GM19043 (cell line): ENCODE measurements around the gene TIMP3.

ENCODE experiments used
- ATAC-seq: cut with Tn5 transposase; IDR thresholded peaks from one replicate; pipeline ENCODE4 v1.9.1; 2021; ENCODE audit warnings: low read depth; ENCODE audit not compliant: unreplicated experiment

TIMP3 gene

GRCh38 chr22:32827049-32827602 lies 25.6 kb downstream of the TIMP3 start:
- ATAC-seq, result no peak

GRCh38 chr22:32828150-32828549 lies 26.6 kb downstream of the TIMP3 start:
- no peak for ATAC-seq

- ATAC-seq, result no peak
Observed at GRCh38 chr22:32828561-32828960, 27.1 kb downstream of the TIMP3 start.

DNA sequence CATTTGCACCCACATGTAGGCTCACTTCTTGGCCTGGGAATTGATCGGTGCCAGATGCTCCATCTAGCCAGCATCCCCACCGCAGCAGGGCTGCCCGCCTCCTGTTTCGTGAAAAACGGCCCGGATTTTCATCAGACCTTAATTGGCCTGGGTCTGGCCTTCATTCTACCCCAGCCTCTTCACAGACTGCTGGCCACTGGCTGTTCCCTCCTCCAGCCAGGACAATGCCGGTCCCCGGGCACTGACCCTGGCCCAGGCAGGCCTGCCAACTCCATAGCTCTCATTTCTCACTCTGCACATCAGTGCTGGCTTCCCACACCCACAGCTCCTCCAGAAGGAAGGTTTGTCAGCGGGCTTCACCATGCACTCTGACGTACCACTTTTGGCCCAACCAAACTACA lies 27.9 kb downstream of the TIMP3 start:
- ATAC-seq, result no peak

DNA sequence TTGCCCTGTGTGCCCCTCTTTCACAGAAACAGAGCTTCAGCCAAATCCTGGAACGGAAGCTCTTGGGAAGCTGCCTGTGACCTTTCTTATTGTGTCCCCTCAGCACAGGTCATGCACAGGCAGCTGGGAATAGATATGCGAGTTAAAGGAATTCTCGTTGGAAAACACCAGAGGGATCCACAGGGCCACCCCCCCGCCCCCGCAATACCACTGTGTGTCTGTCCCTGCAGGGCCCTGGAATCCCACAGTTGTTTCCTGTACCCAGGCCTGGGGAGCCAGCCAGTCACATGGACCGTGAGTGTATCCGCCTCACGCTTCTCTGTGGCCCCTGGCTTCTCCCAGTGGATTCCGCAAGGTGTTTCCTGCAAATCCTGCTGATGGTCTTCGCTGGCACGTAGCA lies 29.0 kb downstream of the TIMP3 start:
- ATAC-seq, result no peak

GRCh38 chr22:32830957-32831356 lies 29.5 kb downstream of the TIMP3 start:
- no peak for ATAC-seq

DNA sequence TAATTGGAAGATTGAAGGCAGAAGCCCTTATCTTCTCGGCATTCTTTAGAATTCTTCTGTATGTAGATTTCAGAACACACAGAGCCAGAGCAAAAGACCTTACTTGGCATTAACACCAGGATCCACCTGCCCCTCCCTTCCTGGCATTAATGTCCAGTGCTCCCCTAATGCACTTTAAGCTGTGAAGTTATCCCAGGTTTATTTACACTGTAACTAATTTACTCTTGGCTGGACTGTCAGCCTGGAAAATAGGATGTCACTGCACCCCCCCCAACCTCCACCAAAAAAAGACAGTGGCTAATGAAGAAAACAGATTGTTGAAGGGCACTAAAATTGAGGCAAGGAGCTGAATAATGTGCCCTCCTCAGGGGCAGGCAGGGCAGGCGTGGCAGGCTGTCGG lies 30.1 kb downstream of the TIMP3 start:
- no peak for ATAC-seq

- no peak for ATAC-seq
Observed at GRCh38 chr22:32832174-32832573, 30.7 kb downstream of the TIMP3 start.

GRCh38 chr22:32836280-32837123 lies 35.0 kb downstream of the TIMP3 start:
- no peak for ATAC-seq

- no peak for ATAC-seq
Observed at GRCh38 chr22:32837142-32837541, 35.6 kb downstream of the TIMP3 start.

GRCh38 chr22:32837803-32838202 lies 36.3 kb downstream of the TIMP3 start:
- ATAC-seq, result no peak

DNA sequence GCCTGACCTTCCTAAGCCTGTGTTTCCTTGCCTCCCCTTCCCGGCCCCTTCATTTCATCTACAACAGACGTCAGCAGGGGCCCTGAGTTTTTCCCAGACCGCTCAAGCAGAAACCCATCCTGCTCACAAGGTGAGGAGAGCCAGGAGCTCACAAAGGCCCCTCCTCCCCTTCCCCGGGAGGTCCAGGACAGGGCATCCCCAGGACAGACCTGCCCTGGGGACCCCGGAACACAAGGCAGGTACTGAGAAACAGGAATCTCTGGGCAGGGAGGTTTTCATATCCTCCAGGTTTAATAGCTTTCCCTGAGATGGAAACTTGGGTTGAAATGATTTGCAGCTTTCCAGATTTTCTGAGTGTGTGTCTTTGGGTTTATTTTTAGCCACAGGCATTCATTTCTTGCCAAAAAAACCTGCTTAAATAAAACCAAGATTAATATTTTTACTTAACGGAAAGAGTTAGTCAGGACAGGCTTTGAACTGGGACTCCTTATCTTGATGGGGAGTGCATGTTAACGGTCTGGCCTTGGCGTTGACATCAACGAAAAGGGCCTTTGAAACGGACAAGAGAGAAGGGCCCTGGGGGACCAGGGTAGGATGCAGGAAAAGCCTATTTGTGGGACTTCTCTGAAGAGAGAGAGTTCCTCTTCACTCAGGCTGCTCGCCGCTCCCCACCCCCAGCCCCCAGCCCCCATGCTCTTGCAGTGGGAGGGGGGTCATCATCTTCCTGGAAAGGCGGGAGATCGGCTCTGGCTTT lies 38.5 kb downstream of the TIMP3 start:
- ATAC-seq, result no peak

GRCh38 chr22:32841175-32841574 lies 39.7 kb downstream of the TIMP3 start:
- ATAC-seq, result no peak

DNA sequence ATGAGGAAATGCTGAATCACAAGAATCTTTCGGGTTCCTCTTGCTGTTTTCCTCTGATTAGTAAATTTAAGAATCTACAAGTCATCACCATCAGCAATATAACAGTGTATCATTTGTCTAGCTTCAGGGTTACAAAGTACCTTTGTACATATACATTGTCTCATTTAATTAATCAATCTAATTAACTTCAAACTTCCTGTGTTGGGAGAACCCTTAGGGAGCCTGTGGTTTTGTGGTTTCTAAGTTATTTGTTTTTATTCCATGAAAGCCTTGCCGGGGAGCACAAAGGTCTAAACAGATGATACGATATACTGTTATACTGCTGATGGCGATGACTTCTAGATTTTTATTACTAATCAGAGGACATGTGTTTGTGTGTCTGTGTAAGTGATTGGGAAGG lies 41.0 kb downstream of the TIMP3 start:
- no peak for ATAC-seq

DNA sequence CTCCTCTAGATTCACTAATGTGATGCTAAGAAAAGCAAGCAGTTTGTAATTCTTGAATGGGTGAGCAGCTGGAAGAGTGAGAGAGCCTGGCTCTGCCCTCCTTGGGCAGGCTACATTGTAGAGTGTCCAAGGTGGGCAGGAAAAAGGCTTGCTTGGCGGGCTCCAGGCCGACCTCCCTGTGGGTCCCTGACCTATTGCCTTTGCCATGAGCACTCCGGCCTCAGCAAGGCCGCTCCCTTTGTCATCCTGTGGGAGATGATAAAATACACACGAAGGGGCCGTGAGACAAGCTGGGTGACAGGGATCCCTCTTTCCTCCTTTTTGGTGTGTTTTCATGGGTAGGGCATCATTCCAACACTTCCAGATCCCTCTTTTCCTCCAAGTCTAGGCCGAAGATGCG lies 41.8 kb downstream of the TIMP3 start:
- no peak for ATAC-seq

DNA sequence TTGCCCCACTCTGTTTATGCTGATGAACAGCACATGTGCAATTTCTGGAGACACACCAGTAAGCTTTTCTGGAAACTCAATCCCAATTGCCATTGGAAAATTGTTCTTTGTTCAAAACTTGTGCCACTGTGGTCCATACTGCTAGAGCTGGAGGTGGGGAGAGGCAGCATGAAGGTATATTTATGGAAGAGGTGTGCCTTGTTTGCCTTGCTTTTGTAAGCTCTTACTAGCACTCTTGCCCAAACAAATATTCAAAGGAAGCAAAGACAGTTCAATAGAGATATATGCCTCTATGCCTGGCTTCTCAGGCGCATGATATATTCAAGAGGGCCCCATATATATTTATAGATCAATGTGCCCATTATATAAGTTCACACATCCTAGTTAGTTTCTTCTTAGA lies 42.7 kb downstream of the TIMP3 start:
- ATAC-seq, result no peak

GRCh38 chr22:32846780-32847491 lies 45.4 kb downstream of the TIMP3 start:
- ATAC-seq, result no peak

DNA sequence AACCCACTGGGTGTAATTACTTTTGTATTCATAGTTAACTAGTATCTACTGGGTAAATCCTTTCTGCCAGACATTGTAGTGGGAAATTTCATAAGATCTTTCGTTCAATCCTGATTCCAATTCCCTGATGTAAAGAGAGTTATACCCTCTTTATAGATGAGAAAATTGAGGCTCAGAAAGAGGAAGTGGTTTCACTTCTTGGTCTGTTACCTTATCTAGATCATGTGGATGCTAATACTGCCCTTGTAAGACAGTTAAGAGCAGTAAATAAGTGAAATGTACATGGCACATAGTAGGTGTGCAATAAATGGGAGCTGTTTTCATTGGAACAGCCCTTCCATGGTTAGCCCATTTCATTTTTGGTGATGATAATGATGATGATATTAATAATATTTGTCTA lies 46.7 kb downstream of the TIMP3 start:
- no peak for ATAC-seq

DNA sequence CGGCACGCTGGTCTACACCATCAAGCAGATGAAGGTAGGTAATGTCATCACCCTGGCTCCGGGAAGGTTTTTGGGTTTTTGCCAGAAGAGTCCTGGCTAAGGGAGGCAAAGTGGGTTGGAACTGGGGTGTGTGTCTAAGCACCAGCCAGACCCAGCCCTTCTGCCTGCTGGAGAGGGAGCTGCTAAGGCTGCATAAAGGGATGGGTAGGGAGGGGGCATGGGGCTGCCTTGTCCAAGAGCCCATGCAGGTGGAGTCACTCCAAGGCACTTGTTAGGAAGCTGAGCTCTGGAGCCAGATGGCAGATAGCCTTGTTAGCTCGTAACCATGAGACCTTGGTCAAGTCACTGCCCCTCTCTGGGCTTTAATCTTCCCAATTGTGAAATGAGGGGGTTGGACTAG lies 48.0 kb downstream of the TIMP3 start:
- no peak for ATAC-seq

- ATAC-seq, result no peak
Observed at GRCh38 chr22:32850157-32850556, 48.7 kb downstream of the TIMP3 start.
